ENCODE data around the gene RNPS1. TPM values are rescaled to one million over a fixed set of nuclear protein-coding genes. Genes with fewer than 3 reads are reported as not detected.

The RNPS1 gene
- total RNA-seq, 1 donor from 2014 or later: 73.5 TPM

DNA sequence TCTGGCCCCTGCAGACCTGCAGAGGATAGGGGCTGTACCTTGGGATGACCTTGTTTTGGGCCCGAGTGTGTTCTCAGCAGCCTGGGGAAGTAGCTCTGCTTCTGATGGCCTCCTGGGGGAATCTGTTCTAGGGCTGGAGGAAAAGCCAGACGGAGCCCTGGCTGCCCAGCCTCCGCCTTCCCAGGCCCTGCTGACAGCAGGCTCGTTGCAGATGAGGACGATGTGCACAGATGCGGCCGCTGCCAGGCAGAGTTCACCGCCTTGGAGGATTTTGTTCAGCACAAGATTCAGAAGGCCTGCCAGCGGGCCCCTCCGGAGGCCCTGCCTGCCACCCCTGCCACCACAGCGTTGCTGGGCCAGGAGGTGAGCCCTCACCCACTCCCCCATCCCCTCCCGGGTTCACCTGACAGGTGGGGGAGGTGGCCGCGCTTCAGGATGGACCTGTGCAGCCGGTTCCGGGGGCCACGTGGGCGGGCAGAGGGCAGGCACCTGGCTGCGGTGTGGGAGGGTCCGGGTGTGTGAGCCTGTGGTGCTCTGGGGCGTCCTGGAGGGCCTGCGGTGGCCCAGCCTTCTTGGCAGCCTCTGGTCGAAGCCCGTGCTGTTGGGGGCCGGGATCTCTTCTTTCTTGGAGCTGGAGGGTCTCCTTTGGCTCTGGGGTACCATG lies 39.6 kb downstream of the RNPS1 start:
- Histone ChIP-seq H3K36me3 (ENCODE audit: control insufficient read depth, insufficient read depth, low read length) (peaks cover 31% of the 10 kb centered on the region), H3K27me3 (ENCODE audit: control insufficient read depth, insufficient read depth, low read length) (no peaks in the 10 kb centered on the region), H3K4me3 (ENCODE audit: low read depth, low read length) (no peak overlapping the region)
- FAIRE-seq (no peak), DNase-seq (ENCODE audit: low read depth) (no peak)
- no peak for TF ChIP-seq CTCF (IDR thresholded peaks at IDR 0.05; ENCODE audit: insufficient read depth, low read length, severe bottlenecking)

DNA sequence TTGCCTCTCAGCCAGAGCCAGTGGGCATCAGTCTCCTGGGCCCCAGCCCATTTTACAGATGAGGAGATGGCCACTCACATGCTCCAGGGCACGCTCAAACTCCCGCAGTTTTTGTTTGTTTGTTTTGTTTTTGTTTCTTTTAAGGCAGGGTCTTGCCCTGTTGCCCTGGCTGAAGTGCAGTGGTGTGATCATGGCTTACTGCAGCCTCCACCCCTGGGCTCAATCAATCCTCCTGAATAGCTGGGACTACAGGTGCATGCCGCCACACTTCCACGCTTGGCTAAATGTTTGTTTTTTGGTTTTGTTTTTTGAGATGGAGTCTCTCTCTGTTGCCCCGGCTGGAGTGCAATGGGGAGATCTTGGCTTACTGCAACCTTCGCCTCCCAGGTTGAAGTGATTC lies 41.0 kb downstream of the RNPS1 start:
- Histone ChIP-seq H3K4me3 (ENCODE audit: low read depth, low read length) (no peak overlapping the region), H3K27me3 (ENCODE audit: control insufficient read depth, insufficient read depth, low read length) (no peaks in the 10 kb centered on the region), H3K36me3 (ENCODE audit: control insufficient read depth, insufficient read depth, low read length) (peaks cover 18% of the 10 kb centered on the region)
- DNase-seq (ENCODE audit: low read depth) (no peak), FAIRE-seq (no peak)
- TF ChIP-seq CTCF (IDR thresholded peaks at IDR 0.05; ENCODE audit: insufficient read depth, low read length, severe bottlenecking): no peak

DNA sequence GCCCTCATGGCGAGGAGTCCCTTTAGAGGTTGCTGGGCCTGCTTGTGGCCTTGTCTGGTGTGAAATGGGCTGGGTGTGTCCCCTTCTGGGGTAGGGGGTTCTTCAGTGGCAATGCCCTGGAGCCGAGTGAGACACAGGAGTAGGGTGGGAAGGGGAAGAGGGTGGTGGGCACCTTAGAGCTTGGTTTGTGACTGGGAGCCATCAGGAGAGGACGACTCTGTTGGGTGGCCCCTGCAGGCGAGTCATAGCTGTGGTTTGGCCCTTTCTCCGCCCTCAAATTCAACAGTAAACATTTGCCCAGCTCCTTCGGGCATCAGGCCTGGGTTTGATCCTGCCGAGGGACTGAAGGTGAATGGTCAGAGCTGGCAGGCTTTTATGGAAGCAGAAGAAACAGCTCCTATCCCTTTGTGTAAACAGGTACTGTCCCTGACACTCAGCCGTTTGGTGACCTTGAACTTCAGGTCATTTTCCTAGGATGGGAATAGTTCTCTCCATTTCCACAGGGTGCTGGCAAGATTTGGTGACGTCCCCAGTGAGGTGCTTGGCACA lies 41.6 kb downstream of the RNPS1 start:
- H3K27me3 ChIP-seq (ENCODE audit: control insufficient read depth, insufficient read depth, low read length): no peaks in the 10 kb centered on the region
- DNase-seq (ENCODE audit: low read depth) (no peak), FAIRE-seq (no peak)
- no peak overlapping the region for H3K4me3 ChIP-seq (ENCODE audit: low read depth, low read length)
- TF ChIP-seq CTCF (IDR thresholded peaks at IDR 0.05; ENCODE audit: insufficient read depth, low read length, severe bottlenecking): no peak
- H3K36me3 ChIP-seq (ENCODE audit: control insufficient read depth, insufficient read depth, low read length): peaks cover 14% of the 10 kb centered on the region

DNA sequence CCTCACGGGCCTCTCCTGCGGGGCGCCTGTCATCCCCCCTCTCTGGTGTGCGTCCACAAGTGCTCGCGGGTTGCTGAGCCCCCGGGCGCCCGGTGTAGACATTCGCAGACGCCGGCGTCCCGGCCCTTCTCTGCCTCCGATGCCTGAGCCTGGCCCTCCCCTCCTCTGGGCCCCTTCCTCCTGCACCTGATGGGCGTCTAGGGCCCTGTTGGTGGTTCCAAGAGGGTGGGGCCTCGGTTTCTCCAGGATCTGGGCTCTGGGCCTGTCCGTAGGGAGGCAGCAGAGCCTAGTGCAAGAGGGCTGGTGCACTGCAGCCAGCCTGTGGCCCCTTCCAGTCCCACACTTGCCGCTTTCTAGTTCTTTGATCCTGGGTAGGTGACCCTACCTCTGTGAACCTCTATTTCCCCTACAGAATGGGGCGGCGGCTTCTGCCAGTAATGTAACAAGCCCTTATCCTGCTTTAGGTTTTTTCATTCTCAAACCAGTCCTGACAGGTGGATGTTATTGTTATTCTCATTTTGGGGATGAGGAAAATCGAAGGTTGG lies 43.9 kb downstream of the RNPS1 start:
- no peak for FAIRE-seq
- DNase-seq (ENCODE audit: low read depth): peak; percentile 36
- H3K27me3 ChIP-seq (ENCODE audit: control insufficient read depth, insufficient read depth, low read length): no peaks in the 10 kb centered on the region
- peak; percentile 29 for TF ChIP-seq CTCF (IDR thresholded peaks at IDR 0.05; ENCODE audit: insufficient read depth, low read length, severe bottlenecking)
- peaks cover 7% of the 10 kb centered on the region for H3K36me3 ChIP-seq (ENCODE audit: control insufficient read depth, insufficient read depth, low read length)
- peak overlapping the region; percentile 95 for H3K4me3 ChIP-seq (ENCODE audit: low read depth, low read length)

- H3K36me3 ChIP-seq (ENCODE audit: control insufficient read depth, insufficient read depth, low read length): peaks cover 4% of the 10 kb centered on the region
- TF ChIP-seq CTCF (IDR thresholded peaks at IDR 0.05; ENCODE audit: insufficient read depth, low read length, severe bottlenecking): no peak
- no peak for FAIRE-seq
- DNase-seq (ENCODE audit: low read depth): peak; percentile 96
- H3K4me3 ChIP-seq (ENCODE audit: low read depth, low read length): peak within 1 kb of the TSS; percentile 95
- no peaks in the 10 kb centered on the region for H3K27me3 ChIP-seq (ENCODE audit: control insufficient read depth, insufficient read depth, low read length)
Measured at GRCh38 chr16:2223221-2223941, 44.5 kb downstream of the RNPS1 start, which contains the start of gene E4F1. E4F1 (plus strand) TSS chr16:2223591; CDS start chr16:2223614, 23 bp downstream.
